ENCODE measurements around the gene AIRE. TPM values are rescaled to one million over a fixed set of nuclear protein-coding genes. Genes with fewer than 3 reads are reported as not detected.
"Not testable (repeated sequence)": the region's sequence is repeated elsewhere in the genome, so short reads cannot be mapped to it uniquely, and the experiment has no call there.

Gene AIRE
- total and polyA plus RNA-seq, 2 of the 13 experiments (the other 11 are each of a cell fraction or from before 2014, with no cell fraction given) = not detected

- WGBS (ENCODE audit: low lambda C conversion rate) = 16% methylated on average over 2 of the region's 9 CpGs
- CTCF ChIA-PET (ENCODE audit: low intra/inter-chr PET ratio, low total read pairs) = no interaction called here
- no peak for DNase-seq (ENCODE audit: low spot score)
- FAIRE-seq = no peak
- Histone ChIP-seq H3K4me1 (ENCODE audit: insufficient read depth, low read length) (no peaks in the 10 kb centered on the region), H3K36me3 (replicated peaks in 1 of 2; ENCODE audit: control insufficient read depth in 1 of 2, insufficient read depth in 2 of 2, low read length in 2 of 2) (no peaks in the 10 kb centered on the region), H3K79me2 (ENCODE audit: insufficient read depth, low read length) (no peaks in the 10 kb centered on the region), H4K20me1 (ENCODE audit: insufficient read depth, low read length) (no peaks in the 10 kb centered on the region), H3K4me2 (ENCODE audit: low read depth, low read length) (no peak overlapping the region), H3K4me3 (replicated peaks in 1 of 3; ENCODE audit: insufficient read depth in 1 of 3, low read depth in 2 of 3, low read length in 3 of 3) (no peak overlapping the region), H3K27me3 (ENCODE audit: control insufficient read depth in 1 of 2, insufficient read depth in 2 of 2, low read length in 2 of 2) (peaks cover 4 to 34% of the 10 kb centered on the region in 2 experiments), H3K9me3 (ENCODE audit: low read length) (no peaks in the 10 kb centered on the region), H3K9ac (ENCODE audit: insufficient read depth, low read depth, low read length) (no peak overlapping the region), H2AFZ (ENCODE audit: low read length) (no peak overlapping the region), H3K27ac (ENCODE audit: extremely low read length, insufficient read depth, low read length) (no peak overlapping the region)
- in situ Hi-C loops (cut with HindIII; ENCODE audit: extremely low pct_ligation_motif_present, low pct_unique_long_range_greater_than_20kb) (no loop called here), intact Hi-C loops (cut with micrococcal nuclease; ENCODE audit: unreplicated experiment) (no loop called here)
- no TSS peak for BruUV-seq (replicated peaks)
- no peak for TF ChIP-seq NONO (IDR thresholded peaks at IDR 0.05)
- TF ChIP-seq NONO (CRISPR knock-in tag; conservative IDR thresholded peaks at IDR 0.05) = no peak
- TF ChIP-seq ZNF652 (CRISPR knock-in tag; IDR thresholded peaks at IDR 0.05; ENCODE audit: borderline replicate concordance, low read depth) = no peak
- POLR2A ChIA-PET = no interaction called here
- ATAC-seq = no peak
Measured at GRCh38 chr21:44282370-44282769, 3.3 kb upstream of the AIRE start.

DNA sequence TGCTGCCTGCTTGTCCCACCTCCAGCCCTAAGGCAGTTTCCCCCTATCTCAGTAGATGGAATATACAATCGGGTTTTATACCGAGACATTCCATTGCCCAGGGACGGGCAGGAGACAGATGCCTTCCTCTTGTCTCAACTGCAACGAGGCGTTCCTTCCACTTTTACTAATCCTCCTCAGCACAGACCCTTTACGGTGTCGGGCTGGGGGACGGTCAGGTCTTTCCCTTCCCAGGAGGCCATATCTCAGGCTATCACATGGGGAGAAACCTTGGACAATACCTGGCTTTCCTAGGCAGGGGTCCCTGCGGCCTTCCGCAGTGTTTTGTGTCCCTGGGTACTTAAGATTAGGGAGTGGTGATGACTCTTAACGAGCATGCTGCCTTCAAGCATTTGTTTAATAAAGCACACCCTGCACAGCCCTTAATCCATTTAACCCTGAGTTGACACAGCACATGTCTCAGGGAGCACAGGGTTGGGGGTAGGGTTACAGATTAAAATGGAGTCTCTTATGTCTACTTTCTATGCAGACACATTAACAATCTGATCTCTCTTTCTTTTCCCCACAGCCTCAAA lies 2.4 kb upstream of the AIRE start:
- H3K36me3 ChIP-seq (replicated peaks in 1 of 2; ENCODE audit: control insufficient read depth in 1 of 2, insufficient read depth in 2 of 2, low read length in 2 of 2); H3K4me1 ChIP-seq (ENCODE audit: insufficient read depth, low read length); BruUV-seq (replicated peaks); DNase-seq (ENCODE audit: low spot score); H3K4me2 ChIP-seq (ENCODE audit: low read depth, low read length); in situ Hi-C loops (cut with HindIII; ENCODE audit: extremely low pct_ligation_motif_present, low pct_unique_long_range_greater_than_20kb); ATAC-seq; H2AFZ ChIP-seq (ENCODE audit: low read length); H3K4me3 ChIP-seq (replicated peaks in 1 of 3; ENCODE audit: insufficient read depth in 1 of 3, low read depth in 2 of 3, low read length in 3 of 3); H3K79me2 ChIP-seq (ENCODE audit: insufficient read depth, low read length); FAIRE-seq; intact Hi-C loops (cut with micrococcal nuclease; ENCODE audit: unreplicated experiment); CTCF ChIA-PET (ENCODE audit: low intra/inter-chr PET ratio, low total read pairs); H3K9me3 ChIP-seq (ENCODE audit: low read length); H3K27ac ChIP-seq (ENCODE audit: extremely low read length, insufficient read depth, low read length); POLR2A ChIA-PET; H3K9ac ChIP-seq (ENCODE audit: insufficient read depth, low read depth, low read length); H4K20me1 ChIP-seq (ENCODE audit: insufficient read depth, low read length): not testable (repeated sequence)
- WGBS (ENCODE audit: low lambda C conversion rate) = 55% methylated on average over 11 of the region's 11 CpGs
- H3K27me3 ChIP-seq (ENCODE audit: control insufficient read depth in 1 of 2, insufficient read depth in 2 of 2, low read length in 2 of 2) = peaks cover 4 to 43% of the 10 kb centered on the region in 2 experiments

Measured in HepG2 (cell line).